PFSK-1 (cell line): ENCODE data around the gene DPP4.

ENCODE experiments used
- POLR2AphosphoS5 ChIP-seq: IDR thresholded peaks from 2 replicates; pipeline ENCODE4 v1.6.1; 2012; ENCODE audit warnings: low read depth, mild to moderate bottlenecking, control low read depth, low read length, moderate library complexity
- TAF1 ChIP-seq: IDR thresholded peaks from 2 replicates; pipeline ENCODE4 v1.6.1; 2012; ENCODE audit warnings: low read length, control low read depth, borderline replicate concordance; ENCODE audit not compliant: insufficient read depth
- TF ChIP-seq, protein P1 (sequence below), 2 experiments: IDR thresholded peaks; 2 replicates each; pipeline versions ENCODE4 v1.6.1 to v1.8.0; 2011 to 2012; ENCODE audit warnings: low read depth in 2 of 2, low read length in 2 of 2, control low read depth in 1 of 2, inconsistent platforms in 1 of 2, mild to moderate bottlenecking in 1 of 2, moderate library complexity in 1 of 2; ENCODE audit not compliant: insufficient read depth in 1 of 2

DNA sequence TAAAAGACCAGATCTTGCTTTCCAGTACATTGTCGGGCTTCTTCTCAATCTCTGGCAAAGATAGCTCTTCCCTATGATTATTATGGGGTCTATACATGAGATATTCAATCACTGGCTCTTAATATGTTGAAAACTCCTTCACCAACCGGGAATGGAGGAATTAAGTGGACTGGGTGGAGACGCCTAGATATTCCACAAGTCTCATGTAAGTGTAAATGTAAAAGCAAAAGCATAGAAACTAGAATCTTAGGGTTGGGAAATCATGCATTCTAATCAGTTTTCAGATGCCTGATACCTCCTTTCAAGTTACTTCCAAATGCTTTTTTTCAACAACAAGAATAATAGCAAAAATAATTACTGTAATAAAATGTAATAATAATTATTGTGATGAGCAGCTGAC, 38.0 kb downstream of the DPP4 start:
- TF ChIP-seq POLR2AphosphoS5: no peak
- TF ChIP-seq, protein P1, sequence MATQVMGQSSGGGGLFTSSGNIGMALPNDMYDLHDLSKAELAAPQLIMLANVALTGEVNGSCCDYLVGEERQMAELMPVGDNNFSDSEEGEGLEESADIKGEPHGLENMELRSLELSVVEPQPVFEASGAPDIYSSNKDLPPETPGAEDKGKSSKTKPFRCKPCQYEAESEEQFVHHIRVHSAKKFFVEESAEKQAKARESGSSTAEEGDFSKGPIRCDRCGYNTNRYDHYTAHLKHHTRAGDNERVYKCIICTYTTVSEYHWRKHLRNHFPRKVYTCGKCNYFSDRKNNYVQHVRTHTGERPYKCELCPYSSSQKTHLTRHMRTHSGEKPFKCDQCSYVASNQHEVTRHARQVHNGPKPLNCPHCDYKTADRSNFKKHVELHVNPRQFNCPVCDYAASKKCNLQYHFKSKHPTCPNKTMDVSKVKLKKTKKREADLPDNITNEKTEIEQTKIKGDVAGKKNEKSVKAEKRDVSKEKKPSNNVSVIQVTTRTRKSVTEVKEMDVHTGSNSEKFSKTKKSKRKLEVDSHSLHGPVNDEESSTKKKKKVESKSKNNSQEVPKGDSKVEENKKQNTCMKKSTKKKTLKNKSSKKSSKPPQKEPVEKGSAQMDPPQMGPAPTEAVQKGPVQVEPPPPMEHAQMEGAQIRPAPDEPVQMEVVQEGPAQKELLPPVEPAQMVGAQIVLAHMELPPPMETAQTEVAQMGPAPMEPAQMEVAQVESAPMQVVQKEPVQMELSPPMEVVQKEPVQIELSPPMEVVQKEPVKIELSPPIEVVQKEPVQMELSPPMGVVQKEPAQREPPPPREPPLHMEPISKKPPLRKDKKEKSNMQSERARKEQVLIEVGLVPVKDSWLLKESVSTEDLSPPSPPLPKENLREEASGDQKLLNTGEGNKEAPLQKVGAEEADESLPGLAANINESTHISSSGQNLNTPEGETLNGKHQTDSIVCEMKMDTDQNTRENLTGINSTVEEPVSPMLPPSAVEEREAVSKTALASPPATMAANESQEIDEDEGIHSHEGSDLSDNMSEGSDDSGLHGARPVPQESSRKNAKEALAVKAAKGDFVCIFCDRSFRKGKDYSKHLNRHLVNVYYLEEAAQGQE (IDR thresholded peaks at IDR 0.05; ENCODE audit: insufficient read depth in 1 of 2, low read depth in 2 of 2, low read length in 2 of 2): no peak
- no peak for TF ChIP-seq TAF1
